Brain pericyte (primary cell): ENCODE results near the gene OASL.
"Not testable (repeated sequence)": the region's sequence is repeated elsewhere in the genome, so short reads cannot be mapped to it uniquely, and the experiment has no call there.

ENCODE experiments used
- DNase-seq: peaks from one replicate; pipeline ENCODE4 v3.0.0-alpha.2; 2012; ENCODE audit warnings: low read depth, low spot score

Gene OASL

GRCh38 chr12:121059031-121059898 is 20.2 kb upstream of the OASL start:
- no peak for DNase-seq

- DNase-seq = no peak
These were observed 18.7 kb upstream of the OASL start for GRCh38 chr12:121057794-121058193.

GRCh38 chr12:121053706-121054105 is 14.7 kb upstream of the OASL start:
- DNase-seq = no peak

DNA sequence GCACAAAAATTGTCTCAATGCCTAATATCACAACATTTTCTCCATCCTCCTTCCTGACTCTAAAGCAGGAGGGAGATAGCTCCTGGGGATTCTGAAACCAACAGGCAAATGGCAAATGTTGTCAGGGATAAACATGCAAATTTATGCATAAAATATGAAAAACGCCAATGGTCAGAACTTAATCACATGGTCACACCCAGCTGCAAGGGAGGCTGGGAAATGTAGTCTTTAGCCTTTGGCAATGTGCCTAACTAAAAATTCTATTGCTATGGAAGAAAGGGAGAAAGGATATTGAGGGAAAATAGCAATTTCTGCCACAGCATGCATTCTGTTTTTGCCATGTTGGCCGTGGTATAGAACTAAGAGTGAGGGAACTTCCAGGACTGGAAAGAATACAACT is 11.7 kb upstream of the OASL start:
- no peak for DNase-seq

DNA sequence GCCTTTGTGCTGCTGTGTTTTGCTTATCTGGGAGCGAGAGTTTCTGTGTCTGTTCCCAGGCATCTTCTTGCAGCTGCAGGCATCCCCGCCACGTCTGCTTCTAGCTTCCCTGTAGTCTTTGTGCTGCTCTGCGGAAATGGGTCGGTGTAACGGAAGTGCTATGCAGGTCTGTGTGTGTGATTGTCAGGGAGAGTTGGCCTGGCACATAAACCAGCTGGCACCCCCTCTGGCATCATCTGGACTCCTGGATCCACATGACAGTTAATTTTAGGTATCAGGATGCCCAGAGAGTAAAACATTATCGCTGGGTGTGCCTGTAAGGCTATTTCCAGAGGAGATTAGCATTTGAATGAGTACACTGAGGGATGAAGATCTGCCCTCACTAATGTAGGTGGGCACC is 9.4 kb upstream of the OASL start:
- DNase-seq = no peak

DNA sequence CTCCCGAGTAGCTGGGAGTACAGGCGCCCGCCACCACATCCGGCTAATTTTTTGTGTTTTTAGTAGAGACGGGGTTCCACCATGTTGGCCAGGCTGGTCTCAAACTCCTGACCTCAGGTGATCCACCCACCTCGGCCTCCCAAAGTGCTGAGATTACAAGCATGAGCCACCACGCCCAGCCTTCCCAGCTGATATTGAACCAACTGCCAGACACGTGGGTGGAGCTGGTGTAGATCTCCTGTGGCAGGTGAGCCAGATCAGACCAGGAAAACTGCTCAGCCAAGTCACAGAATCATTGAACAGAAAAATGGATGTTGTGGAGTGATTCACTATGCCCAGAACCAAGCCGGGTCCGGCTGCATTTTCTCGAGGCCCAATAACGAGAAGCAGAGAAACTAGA is 8.4 kb upstream of the OASL start:
- DNase-seq = not testable (repeated sequence)

- no peak for DNase-seq
These were observed 4.0 kb upstream of the OASL start for GRCh38 chr12:121043067-121043466.

DNA sequence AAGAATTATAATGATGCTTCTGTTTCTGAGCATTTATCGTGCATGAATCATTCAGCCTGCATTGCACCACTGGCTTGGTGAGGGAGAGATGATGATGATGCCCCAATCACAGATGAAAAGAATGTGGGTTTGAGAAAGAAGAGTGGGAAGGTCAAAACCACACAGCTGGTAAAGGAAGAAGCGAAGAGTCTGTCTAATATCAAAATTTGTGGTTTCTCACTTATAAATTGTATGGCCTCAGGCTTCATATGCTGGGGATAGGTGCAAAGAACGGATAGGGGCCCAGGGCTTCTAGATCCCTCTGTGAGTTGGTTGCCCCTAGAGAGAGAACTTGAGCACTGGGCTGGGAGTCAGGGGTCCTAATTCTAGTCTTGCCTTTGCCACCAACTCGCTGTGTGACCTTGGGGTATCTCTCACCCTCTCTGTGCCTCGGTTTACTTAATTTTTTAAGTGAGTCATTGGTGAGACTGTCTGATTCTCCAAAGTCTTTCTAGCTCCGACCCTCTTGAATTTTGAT is 2.2 kb downstream of the OASL start:
- DNase-seq = no peak

- no peak for DNase-seq
These were observed 4.3 kb downstream of the OASL start for GRCh38 chr12:121034616-121035305.

DNA sequence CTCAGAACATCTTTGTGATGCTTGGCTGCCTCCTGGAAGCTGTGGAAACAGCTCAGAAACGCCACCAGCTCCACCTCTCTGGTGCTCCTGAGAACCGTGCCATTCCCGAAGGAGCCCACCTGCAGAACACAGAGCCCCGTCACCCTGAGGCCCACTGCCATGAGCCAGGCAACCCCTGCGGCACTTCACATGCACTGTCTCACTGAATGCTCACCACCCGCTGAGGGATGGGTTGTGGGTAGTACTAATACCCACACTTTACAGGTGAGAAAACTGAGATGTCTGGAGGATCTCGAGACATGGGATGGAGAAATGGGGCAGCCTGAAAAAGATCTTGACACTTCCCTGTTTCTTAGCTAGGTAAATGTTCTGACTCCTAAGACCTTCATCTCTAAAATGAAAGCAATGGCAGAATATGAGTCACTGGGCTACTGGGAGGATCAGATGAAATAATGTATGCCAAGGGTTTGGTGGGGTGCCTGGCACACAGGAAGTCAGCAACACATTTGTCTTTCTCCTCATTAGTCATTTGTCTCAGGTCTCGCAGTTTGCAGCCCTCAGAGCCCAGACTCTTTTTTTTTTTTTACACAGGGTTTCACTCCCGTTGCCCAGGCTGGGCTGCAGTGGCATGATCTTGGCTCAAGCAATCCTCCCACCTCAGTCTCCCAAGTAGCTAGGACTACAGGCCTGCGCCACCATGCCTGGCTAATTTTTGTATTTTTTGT is 5.3 kb downstream of the OASL start:
- no peak for DNase-seq

GRCh38 chr12:121030576-121031212 is 8.4 kb downstream of the OASL start:
- DNase-seq = no peak

- no peak for DNase-seq
These were observed 12.6 kb downstream of the OASL start for GRCh38 chr12:121026274-121027045.

DNA sequence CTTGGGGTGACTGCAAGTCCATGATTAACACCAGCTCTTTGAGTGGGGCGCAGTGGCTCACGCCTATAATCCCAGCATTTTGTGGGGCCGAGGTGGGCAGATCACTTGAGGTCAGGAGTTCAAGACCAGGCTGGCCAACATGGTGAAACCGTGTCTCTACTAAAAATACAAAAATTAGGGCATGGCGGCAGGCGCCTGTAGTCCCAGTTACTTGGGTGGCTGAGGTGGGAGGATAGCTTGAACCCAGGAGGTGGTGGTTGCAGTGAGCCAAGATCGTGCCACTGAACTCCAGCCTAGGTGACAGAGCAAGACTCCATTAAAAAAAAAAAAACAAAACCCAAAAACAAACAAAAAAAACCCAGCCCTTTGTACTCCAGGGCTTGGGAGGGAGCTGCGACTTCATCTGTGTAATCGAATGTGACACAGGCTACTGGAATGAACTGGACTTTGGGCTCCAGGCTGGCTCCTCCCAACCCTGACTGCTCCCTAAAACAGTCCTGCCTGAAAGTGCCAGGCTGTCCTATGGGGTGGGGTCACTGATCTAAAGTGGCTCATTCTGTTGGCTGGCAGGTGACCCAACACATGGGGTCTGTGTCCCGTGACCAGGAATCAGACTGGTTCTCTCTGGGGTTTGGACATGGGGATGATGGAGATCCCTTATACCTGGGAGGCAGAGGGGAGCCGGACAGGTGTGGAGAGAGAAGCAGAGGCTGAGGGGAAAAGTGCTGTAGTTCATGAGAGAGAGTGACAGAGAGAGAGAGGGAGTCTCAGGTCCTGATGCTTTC is 13.4 kb downstream of the OASL start:
- no peak for DNase-seq

DNA sequence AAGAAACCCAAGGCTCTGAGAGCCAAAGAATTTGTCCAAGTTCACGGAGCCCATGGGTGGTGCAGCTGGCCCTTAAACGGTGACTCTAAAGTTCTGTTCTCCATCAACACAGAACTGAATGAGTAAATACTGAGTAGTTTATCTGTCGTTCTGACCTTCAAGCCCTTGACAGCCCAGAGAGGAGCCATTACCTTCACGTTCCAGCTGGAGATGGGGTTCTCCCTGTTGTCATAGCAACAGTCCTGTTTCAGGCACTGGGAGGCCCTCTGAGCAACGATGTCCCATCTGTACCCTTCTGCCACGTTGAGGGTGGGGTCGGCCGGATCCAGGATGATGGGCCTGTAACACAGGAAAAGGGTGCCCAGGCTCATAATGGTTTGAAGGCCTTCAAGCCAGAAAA is 15.2 kb downstream of the OASL start:
- DNase-seq = no peak

DNA sequence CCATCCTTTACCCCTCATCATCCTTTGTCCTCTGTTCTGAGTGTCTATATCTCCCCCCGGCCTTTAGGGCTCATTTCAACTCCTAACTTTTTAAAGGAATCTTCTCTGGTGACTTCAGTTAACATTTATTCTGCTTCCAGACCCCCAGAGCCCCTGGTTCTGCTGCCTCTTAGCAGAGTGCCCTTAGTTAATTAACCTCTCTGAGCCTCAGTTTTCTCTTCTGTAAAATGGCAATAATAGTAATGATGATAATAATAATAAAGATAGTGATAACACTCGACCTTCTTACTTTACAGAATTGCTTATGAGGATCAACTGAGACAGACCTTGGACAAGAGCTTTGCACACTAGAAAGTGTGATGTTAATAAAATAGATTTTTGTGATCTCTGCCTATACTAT is 16.3 kb downstream of the OASL start:
- DNase-seq = no peak

GRCh38 chr12:121021754-121022153 is 17.3 kb downstream of the OASL start:
- no peak for DNase-seq

GRCh38 chr12:121018860-121019617 is 20.0 kb downstream of the OASL start:
- no peak for DNase-seq

DNA sequence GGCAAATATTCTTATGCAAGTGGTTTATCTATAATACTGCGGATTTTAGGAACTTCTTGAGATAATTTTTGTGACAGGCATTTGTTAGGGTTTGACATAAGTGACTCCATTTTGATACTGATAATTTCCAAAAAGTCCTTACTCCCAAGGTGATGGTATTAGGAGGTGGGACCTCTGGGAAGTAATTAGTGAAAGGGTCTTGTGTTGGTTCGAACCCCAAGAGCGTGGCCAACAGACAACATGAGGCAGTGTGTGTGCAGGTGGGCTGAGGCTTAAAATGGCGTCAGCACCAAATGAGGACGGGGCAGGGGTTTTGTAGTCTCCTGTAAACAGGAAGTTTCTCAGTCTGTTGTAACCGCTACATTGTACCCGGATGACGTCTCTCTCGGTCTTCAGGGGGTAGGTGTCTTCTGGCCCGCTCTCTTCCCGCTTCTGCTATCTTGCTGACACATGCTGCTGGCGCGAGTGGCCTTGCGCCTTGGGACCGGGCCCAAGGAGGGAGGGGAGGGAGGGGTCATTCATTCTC is 21.0 kb downstream of the OASL start:
- no peak for DNase-seq
